ENCODE data around the gene ST7.

The ST7 gene

DNA sequence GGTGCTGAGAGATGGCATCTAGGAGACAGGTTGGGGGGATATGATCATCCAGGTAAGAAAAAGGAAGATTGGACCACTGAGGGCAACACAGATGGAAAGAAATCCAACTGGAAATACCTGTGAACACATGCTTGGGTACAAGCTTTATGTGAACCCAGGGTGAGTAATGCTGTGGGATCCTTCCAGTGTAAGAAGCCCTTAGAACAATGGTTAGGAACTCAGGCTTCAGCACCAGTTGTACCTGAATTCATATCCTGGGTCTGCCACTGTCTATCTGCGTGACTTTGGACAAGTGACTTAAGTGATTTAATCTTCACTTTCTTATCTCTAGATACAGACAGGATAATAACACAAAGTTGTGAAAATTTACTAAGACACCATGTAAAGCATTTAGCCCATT, 131.0 kb downstream of the ST7 start:
- Histone ChIP-seq H3K27me3 (replicated peaks; ENCODE audit: control insufficient read depth, insufficient read depth, low read length, poor library complexity, severe bottlenecking) (no peaks in the 10 kb centered on the region), H3K4me3 (ENCODE audit: insufficient read depth, low read depth, low read length, poor library complexity, severe bottlenecking) (no peak overlapping the region), H3K27ac (ENCODE audit: insufficient read depth, low read length, poor library complexity, severe bottlenecking) (no peak overlapping the region), H3K9me3 (ENCODE audit: control insufficient read depth, low read length) (no peaks in the 10 kb centered on the region), H3K36me3 (ENCODE audit: control insufficient read depth, insufficient read depth, low read length) (no peaks in the 10 kb centered on the region), H3K4me1 (ENCODE audit: control insufficient read depth, insufficient read depth, low read length, poor library complexity, severe bottlenecking) (peaks cover 8% of the 10 kb centered on the region)
- DNase-seq, result no peak

DNA sequence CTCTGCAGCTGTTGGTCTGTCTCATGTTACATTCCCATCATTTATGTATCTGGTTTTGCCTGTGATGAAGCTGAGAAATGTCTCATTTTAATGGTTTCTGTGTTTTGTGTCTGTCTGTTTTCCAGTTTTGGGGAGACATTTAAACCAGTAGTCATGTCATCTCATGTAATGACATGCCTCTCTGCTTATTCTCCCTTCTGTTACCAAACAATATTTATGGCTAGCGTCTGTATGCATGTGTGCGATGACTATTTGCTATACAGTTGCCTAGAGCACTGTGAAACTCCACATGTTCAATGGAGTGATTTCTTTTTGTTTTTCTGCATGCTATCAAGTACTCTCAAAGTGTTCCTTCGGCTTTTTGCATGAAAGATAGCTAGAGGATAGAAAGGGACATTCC, 132.0 kb downstream of the ST7 start:
- H3K4me3 ChIP-seq (ENCODE audit: insufficient read depth, low read depth, low read length, poor library complexity, severe bottlenecking), result no peak overlapping the region
- peaks cover 8% of the 10 kb centered on the region for H3K4me1 ChIP-seq (ENCODE audit: control insufficient read depth, insufficient read depth, low read length, poor library complexity, severe bottlenecking)
- H3K27me3 ChIP-seq (replicated peaks; ENCODE audit: control insufficient read depth, insufficient read depth, low read length, poor library complexity, severe bottlenecking), result no peaks in the 10 kb centered on the region
- no peak for DNase-seq
- H3K36me3 ChIP-seq (ENCODE audit: control insufficient read depth, insufficient read depth, low read length), result no peaks in the 10 kb centered on the region
- H3K27ac ChIP-seq (ENCODE audit: insufficient read depth, low read length, poor library complexity, severe bottlenecking), result no peak overlapping the region
- no peaks in the 10 kb centered on the region for H3K9me3 ChIP-seq (ENCODE audit: control insufficient read depth, low read length)

DNA sequence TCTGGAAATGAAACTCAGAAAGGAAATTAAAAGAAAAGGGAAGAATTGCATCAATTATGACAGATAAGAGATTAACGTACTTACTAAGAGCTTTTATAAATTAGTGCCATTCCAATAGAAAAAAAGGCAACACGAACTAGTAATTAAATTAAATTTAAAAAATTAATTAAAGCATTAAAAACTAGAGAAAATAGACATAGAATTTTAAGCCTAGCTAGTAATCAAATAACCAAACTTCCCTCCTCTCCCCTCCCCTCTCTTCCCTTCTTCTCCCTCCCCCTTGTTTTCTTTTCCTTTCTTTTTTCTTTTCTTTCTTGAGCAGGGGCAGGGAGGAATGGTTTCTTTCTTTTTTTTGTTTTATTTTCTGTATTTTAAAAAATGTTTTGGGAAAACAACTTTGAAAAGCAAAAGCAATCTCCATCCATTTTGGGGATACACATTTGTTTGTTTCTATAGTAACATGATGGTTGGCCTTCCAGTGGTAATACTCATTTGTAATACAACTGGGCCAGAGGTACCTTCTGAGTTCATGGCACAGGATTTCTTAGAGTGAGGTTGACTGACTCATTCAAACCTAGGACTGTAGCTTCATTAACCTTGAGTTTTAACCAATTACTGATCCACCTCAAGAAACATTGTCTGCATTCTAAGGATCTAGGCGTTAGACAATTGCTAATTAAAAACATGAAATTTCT, 132.6 kb downstream of the ST7 start:
- Histone ChIP-seq H3K27ac (ENCODE audit: insufficient read depth, low read length, poor library complexity, severe bottlenecking) (no peak overlapping the region), H3K4me3 (ENCODE audit: insufficient read depth, low read depth, low read length, poor library complexity, severe bottlenecking) (no peak overlapping the region), H3K27me3 (replicated peaks; ENCODE audit: control insufficient read depth, insufficient read depth, low read length, poor library complexity, severe bottlenecking) (no peaks in the 10 kb centered on the region), H3K9me3 (ENCODE audit: control insufficient read depth, low read length) (no peaks in the 10 kb centered on the region), H3K4me1 (ENCODE audit: control insufficient read depth, insufficient read depth, low read length, poor library complexity, severe bottlenecking) (peaks cover 8% of the 10 kb centered on the region), H3K36me3 (ENCODE audit: control insufficient read depth, insufficient read depth, low read length) (no peaks in the 10 kb centered on the region)
- DNase-seq, result no peak

DNA sequence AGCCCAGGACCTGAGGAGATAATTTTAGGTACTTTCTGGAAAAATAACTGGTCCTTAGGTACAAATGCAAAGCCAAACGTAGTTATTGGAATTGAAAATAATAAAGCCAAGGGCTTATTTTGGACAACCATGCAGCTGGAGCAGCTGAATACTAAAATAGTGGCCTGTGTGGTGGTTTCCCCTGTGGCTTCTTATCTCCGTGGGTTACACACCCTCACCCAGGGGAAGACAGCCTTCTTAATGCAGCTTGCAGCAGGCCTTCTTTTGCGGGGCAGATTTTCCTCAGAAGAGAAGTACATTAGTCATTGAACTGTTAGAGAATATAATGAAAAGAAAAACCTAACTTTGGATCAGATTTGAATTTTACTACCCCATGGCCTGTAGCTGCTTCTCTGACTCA, 133.5 kb downstream of the ST7 start:
- H3K9me3 ChIP-seq (ENCODE audit: control insufficient read depth, low read length), result no peaks in the 10 kb centered on the region
- H3K27me3 ChIP-seq (replicated peaks; ENCODE audit: control insufficient read depth, insufficient read depth, low read length, poor library complexity, severe bottlenecking), result no peaks in the 10 kb centered on the region
- H3K4me3 ChIP-seq (ENCODE audit: insufficient read depth, low read depth, low read length, poor library complexity, severe bottlenecking), result no peak overlapping the region
- H3K36me3 ChIP-seq (ENCODE audit: control insufficient read depth, insufficient read depth, low read length), result no peaks in the 10 kb centered on the region
- no peak overlapping the region for H3K27ac ChIP-seq (ENCODE audit: insufficient read depth, low read length, poor library complexity, severe bottlenecking)
- H3K4me1 ChIP-seq (ENCODE audit: control insufficient read depth, insufficient read depth, low read length, poor library complexity, severe bottlenecking), result peaks cover 8% of the 10 kb centered on the region
- DNase-seq, result no peak

DNA sequence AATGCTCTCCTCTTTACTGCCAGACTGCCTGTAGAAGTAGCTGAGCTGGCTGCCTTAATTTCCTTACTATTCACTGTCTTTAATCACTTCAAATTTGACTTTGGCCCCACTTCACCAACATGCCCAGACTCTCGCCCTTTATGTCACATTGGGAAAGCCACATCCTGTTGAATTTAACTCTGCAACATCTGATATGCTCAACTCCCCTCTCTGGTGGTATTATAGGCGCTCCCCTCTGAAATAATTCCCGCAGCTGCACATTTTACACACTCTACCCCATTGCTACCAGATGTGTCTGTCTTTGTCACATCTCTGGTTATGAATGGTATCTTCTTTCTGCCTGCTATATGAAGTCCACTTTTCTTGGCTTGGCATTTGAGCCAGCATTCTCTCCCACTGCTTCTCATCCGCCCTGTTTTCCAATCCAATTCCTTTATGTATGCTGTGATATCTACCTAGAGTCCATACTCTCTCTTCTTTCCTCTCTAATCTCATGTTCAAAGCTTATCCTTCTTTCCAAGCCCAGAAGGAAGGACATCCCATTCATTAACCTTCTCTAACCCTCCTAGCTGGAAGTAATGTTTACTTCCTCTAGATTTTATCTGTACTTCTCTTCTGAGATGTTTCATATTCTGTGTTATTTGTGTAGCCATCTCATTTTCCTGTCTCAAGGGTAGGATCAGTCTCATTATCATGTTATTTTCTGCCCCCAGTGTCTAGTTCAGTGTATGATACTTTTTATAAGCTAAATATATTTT, 134.5 kb downstream of the ST7 start:
- Histone ChIP-seq H3K4me3 (ENCODE audit: insufficient read depth, low read depth, low read length, poor library complexity, severe bottlenecking) (no peak overlapping the region), H3K36me3 (ENCODE audit: control insufficient read depth, insufficient read depth, low read length) (no peaks in the 10 kb centered on the region), H3K27ac (ENCODE audit: insufficient read depth, low read length, poor library complexity, severe bottlenecking) (no peak overlapping the region), H3K4me1 (ENCODE audit: control insufficient read depth, insufficient read depth, low read length, poor library complexity, severe bottlenecking) (peaks cover 8% of the 10 kb centered on the region), H3K9me3 (ENCODE audit: control insufficient read depth, low read length) (no peaks in the 10 kb centered on the region), H3K27me3 (replicated peaks; ENCODE audit: control insufficient read depth, insufficient read depth, low read length, poor library complexity, severe bottlenecking) (no peaks in the 10 kb centered on the region)
- no peak for DNase-seq

DNA sequence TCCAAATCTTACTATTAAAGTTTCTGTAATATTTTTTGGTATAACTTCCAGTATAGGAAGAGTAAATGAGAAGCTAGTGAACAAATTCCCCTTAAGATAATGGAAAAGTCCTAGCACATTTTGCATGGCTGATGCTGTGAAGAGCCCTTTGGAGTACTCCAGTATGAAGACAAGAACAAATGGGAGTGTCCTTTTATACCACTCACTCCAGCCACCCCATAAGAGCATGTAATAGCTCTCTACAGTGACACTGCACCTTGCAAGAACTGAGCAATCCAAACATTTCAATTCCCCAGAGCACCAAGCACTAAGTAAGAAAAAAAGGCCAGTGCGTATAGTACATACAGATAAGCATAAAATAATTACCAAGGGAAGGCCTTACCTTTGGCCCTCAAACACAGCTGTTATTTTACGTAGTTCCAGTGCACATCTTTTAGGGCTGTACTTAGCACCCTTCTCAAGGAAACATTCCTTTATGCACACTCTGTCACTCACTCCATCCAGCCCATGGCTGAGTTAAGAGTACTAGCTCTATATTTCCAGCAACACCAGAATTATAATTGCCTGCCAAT, 135.4 kb downstream of the ST7 start:
- no peak overlapping the region for H3K4me3 ChIP-seq (ENCODE audit: insufficient read depth, low read depth, low read length, poor library complexity, severe bottlenecking)
- DNase-seq, result no peak
- no peaks in the 10 kb centered on the region for H3K27me3 ChIP-seq (replicated peaks; ENCODE audit: control insufficient read depth, insufficient read depth, low read length, poor library complexity, severe bottlenecking)
- H3K9me3 ChIP-seq (ENCODE audit: control insufficient read depth, low read length), result no peaks in the 10 kb centered on the region
- H3K4me1 ChIP-seq (ENCODE audit: control insufficient read depth, insufficient read depth, low read length, poor library complexity, severe bottlenecking), result peaks cover 8% of the 10 kb centered on the region
- no peak overlapping the region for H3K27ac ChIP-seq (ENCODE audit: insufficient read depth, low read length, poor library complexity, severe bottlenecking)
- H3K36me3 ChIP-seq (ENCODE audit: control insufficient read depth, insufficient read depth, low read length), result no peaks in the 10 kb centered on the region

DNA sequence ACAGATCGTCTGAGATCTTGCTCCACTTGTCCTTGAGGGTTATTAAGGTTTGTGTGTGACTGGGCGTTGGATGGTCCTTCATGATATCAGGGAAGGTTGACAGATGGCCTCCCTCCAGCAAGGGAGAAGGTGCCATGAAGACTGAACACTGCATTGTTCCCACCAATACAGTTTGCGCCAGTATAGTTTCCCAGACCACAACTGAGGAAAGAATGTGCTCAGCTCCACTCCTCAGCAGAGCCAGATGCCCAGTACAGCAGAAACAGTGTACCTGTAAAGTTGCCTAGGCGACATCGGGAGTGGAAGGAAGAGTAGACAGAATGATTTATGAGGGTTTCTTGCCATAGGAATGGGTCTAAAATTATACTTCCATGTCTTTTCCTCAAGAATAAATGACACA, 137.5 kb downstream of the ST7 start:
- Histone ChIP-seq H3K4me1 (ENCODE audit: control insufficient read depth, insufficient read depth, low read length, poor library complexity, severe bottlenecking) (peaks cover 8% of the 10 kb centered on the region), H3K4me3 (ENCODE audit: insufficient read depth, low read depth, low read length, poor library complexity, severe bottlenecking) (no peak overlapping the region), H3K9me3 (ENCODE audit: control insufficient read depth, low read length) (no peaks in the 10 kb centered on the region), H3K27ac (ENCODE audit: insufficient read depth, low read length, poor library complexity, severe bottlenecking) (no peak overlapping the region), H3K36me3 (ENCODE audit: control insufficient read depth, insufficient read depth, low read length) (no peaks in the 10 kb centered on the region), H3K27me3 (replicated peaks; ENCODE audit: control insufficient read depth, insufficient read depth, low read length, poor library complexity, severe bottlenecking) (no peaks in the 10 kb centered on the region)
- no peak for DNase-seq

DNA sequence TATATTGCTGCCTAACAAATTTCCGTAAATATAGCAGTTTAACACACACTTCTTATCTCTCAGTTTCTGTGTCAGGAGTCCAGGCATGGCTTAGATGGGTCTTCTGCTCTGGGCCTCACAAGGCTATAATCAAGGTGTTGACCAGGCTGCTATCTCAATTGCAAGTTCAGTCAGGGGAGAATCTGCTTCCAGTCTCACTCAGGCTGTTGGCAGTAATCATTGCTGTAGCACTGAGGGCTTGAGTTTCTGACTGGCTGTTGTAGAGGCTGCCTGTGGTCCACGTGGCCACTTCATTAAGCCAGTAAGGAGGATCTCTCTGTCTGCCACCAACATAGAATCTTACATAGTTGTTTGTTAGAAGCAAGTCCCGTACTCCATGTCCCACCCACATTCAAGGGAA, 138.4 kb downstream of the ST7 start:
- H3K4me1 ChIP-seq (ENCODE audit: control insufficient read depth, insufficient read depth, low read length, poor library complexity, severe bottlenecking), result peaks cover 7% of the 10 kb centered on the region
- H3K27me3 ChIP-seq (replicated peaks; ENCODE audit: control insufficient read depth, insufficient read depth, low read length, poor library complexity, severe bottlenecking), result no peaks in the 10 kb centered on the region
- DNase-seq, result no peak
- no peak overlapping the region for H3K4me3 ChIP-seq (ENCODE audit: insufficient read depth, low read depth, low read length, poor library complexity, severe bottlenecking)
- no peaks in the 10 kb centered on the region for H3K36me3 ChIP-seq (ENCODE audit: control insufficient read depth, insufficient read depth, low read length)
- H3K9me3 ChIP-seq (ENCODE audit: control insufficient read depth, low read length), result no peaks in the 10 kb centered on the region
- H3K27ac ChIP-seq (ENCODE audit: insufficient read depth, low read length, poor library complexity, severe bottlenecking), result no peak overlapping the region

DNA sequence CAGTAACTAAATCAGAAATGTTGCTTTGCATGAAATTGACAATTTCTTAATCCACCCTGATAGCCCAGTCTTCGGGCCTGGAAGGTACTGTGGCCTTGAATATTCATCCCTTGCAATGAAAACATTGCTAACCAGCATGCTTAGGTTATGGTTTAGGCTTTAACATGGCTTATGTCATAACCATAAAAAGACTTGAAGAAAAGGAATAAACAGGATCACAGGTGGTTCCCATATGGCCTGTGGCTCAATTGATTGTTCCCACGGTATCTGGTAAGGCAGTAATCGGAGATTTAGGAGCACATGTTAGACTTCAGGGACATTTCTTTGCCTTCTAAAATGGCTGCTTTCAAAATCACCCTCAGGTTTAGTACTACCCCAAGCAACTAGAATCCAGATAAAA, 139.5 kb downstream of the ST7 start:
- H3K9me3 ChIP-seq (ENCODE audit: control insufficient read depth, low read length), result no peaks in the 10 kb centered on the region
- no peak overlapping the region for H3K27ac ChIP-seq (ENCODE audit: insufficient read depth, low read length, poor library complexity, severe bottlenecking)
- no peak for DNase-seq
- H3K27me3 ChIP-seq (replicated peaks; ENCODE audit: control insufficient read depth, insufficient read depth, low read length, poor library complexity, severe bottlenecking), result no peaks in the 10 kb centered on the region
- H3K4me3 ChIP-seq (ENCODE audit: insufficient read depth, low read depth, low read length, poor library complexity, severe bottlenecking), result no peak overlapping the region
- H3K4me1 ChIP-seq (ENCODE audit: control insufficient read depth, insufficient read depth, low read length, poor library complexity, severe bottlenecking), result no peaks in the 10 kb centered on the region
- no peaks in the 10 kb centered on the region for H3K36me3 ChIP-seq (ENCODE audit: control insufficient read depth, insufficient read depth, low read length)

DNA sequence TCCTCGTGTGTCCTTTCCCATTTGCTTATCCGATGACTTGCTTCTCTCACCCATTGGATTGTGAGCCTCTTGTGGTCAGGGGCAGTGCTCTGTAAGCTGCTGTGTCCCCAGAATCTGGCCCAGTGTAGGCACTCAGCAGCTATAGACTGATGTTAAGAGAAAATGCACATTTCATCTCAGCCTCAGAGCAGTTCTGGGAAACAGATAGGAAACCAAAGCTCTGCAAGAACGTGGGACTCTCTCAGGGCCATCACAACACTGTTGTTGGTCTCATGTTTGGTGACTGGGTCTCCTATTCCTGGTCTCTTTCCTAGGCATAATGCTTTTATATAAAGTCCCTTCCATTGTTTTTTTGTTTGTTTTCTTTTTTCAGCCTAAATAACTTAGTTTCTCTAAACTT, 141.2 kb downstream of the ST7 start:
- no peak for DNase-seq
- no peaks in the 10 kb centered on the region for H3K9me3 ChIP-seq (ENCODE audit: control insufficient read depth, low read length)
- H3K4me3 ChIP-seq (ENCODE audit: insufficient read depth, low read depth, low read length, poor library complexity, severe bottlenecking), result no peak overlapping the region
- H3K36me3 ChIP-seq (ENCODE audit: control insufficient read depth, insufficient read depth, low read length), result no peaks in the 10 kb centered on the region
- no peaks in the 10 kb centered on the region for H3K27me3 ChIP-seq (replicated peaks; ENCODE audit: control insufficient read depth, insufficient read depth, low read length, poor library complexity, severe bottlenecking)
- H3K27ac ChIP-seq (ENCODE audit: insufficient read depth, low read length, poor library complexity, severe bottlenecking), result no peak overlapping the region
- H3K4me1 ChIP-seq (ENCODE audit: control insufficient read depth, insufficient read depth, low read length, poor library complexity, severe bottlenecking), result no peaks in the 10 kb centered on the region
